Keratinocyte (primary cell): ENCODE data around the gene GPR157. TPM values are rescaled to one million over a fixed set of nuclear protein-coding genes. Genes with fewer than 3 reads are reported as not detected.

Experiments used
- DNase-seq: peaks from one replicate; pipeline ENCODE4 v3.0.0-alpha.2; 2011; ENCODE audit warnings: low read depth, missing footprints, low spot score
- FAIRE-seq: peaks from 2 replicates; lab custom pipeline; 2011; peaks lifted over from hg19 to GRCh38; lab: Jason Lieb, UNC
- H2AFZ ChIP-seq: 2 replicates; pipeline ENCODE4 v1.6.0; 2012; ENCODE audit warnings: low read length, control low read depth, inconsistent platforms; ENCODE audit not compliant: control insufficient read depth
- H3K27ac ChIP-seq: 2 replicates; pipeline ENCODE4 v1.5.1; 2011; ENCODE audit warnings: low read length; ENCODE audit not compliant: control insufficient read depth, insufficient read depth
- H3K27me3 ChIP-seq: 3 replicates; pipeline ENCODE4 v1.6.0; 2011; ENCODE audit warnings: low read length; ENCODE audit not compliant: control insufficient read depth, insufficient read depth; ENCODE audit errors: extremely low read depth
- H3K36me3 ChIP-seq, 2 experiments: 2 replicates in 1 of 2; 3 replicates in 1 of 2; pipeline ENCODE4 v1.5.1; 2011; ENCODE audit warnings: low read length in 2 of 2, mild to moderate bottlenecking in 1 of 2; ENCODE audit not compliant: control insufficient read depth in 2 of 2, insufficient read depth in 2 of 2; ENCODE audit errors: extremely low read depth in 1 of 2
- H3K4me1 ChIP-seq: 3 replicates; pipeline ENCODE4 v1.5.1; 2011; ENCODE audit warnings: low read length; ENCODE audit not compliant: control insufficient read depth, insufficient read depth; ENCODE audit errors: extremely low read depth
- H3K4me2 ChIP-seq: 3 replicates; pipeline ENCODE4 v1.6.0; 2011; ENCODE audit warnings: low read depth, low read length; ENCODE audit not compliant: control insufficient read depth, insufficient read depth; ENCODE audit errors: extremely low read depth
- H3K4me3 ChIP-seq, 3 experiments: fragments of 200-600 bp in 1 of 3; sonication (generic) in 1 of 3; 2 replicates in 2 of 3; 3 replicates in 1 of 3; pipeline ENCODE4 v1.5.1; 2011 to 2016; ENCODE audit warnings: low read length in 3 of 3, mild to moderate bottlenecking in 3 of 3, control low read depth in 2 of 3, inconsistent platforms in 1 of 3, low read depth in 1 of 3, mixed read lengths in 1 of 3, mixed run types in 1 of 3, moderate library complexity in 1 of 3; ENCODE audit not compliant: control insufficient read depth in 2 of 3, insufficient read depth in 2 of 3; ENCODE audit errors: extremely low read depth in 1 of 3
- H3K79me2 ChIP-seq: 2 replicates; pipeline ENCODE4 v1.6.0; 2012; ENCODE audit warnings: low read length; ENCODE audit not compliant: control insufficient read depth, insufficient read depth
- H3K9ac ChIP-seq: 3 replicates; pipeline ENCODE4 v1.6.0; 2011; ENCODE audit warnings: low read length; ENCODE audit not compliant: control insufficient read depth, insufficient read depth; ENCODE audit errors: extremely low read depth
- H3K9me1 ChIP-seq: 3 replicates; pipeline ENCODE4 v1.6.0; 2011; ENCODE audit warnings: low read length; ENCODE audit not compliant: control insufficient read depth, insufficient read depth; ENCODE audit errors: extremely low read depth
- H3K9me3 ChIP-seq: 2 replicates; pipeline ENCODE4 v1.5.1; 2012; ENCODE audit warnings: low read depth, low read length; ENCODE audit not compliant: control insufficient read depth
- H4K20me1 ChIP-seq: 3 replicates; pipeline ENCODE4 v1.6.0; 2011; ENCODE audit warnings: low read length; ENCODE audit not compliant: control insufficient read depth, insufficient read depth; ENCODE audit errors: extremely low read depth
- CTCF ChIP-seq, 3 experiments: IDR thresholded peaks in 1 of 3; conservative IDR thresholded peaks in 1 of 3; optimal IDR thresholded peaks in 1 of 3; 2 replicates in 2 of 3; 3 replicates in 1 of 3; pipeline versions ENCODE3 to v1.5.1; 2011; ENCODE audit warnings: low read length in 3 of 3, mild to moderate bottlenecking in 3 of 3, moderate library complexity in 2 of 3, control low read depth in 1 of 3, inconsistent platforms in 1 of 3; ENCODE audit not compliant: insufficient read depth in 2 of 3; ENCODE audit errors: extremely low read depth in 1 of 3
- EZH2 ChIP-seq: IDR thresholded peaks from one replicate; pipeline ENCODE4 v1.6.1; 2012; ENCODE audit warnings: inconsistent platforms, mild to moderate bottlenecking, low read length, moderate library complexity
- dilution Hi-C: fragments of 300-500 bp; cut with MboI; formaldehyde crosslinking; loops from one replicate; pipeline ENCODE4 v1.7.0; 2020; ENCODE audit warnings: low sequenced_read_pairs; ENCODE audit not compliant: extremely low pct_ligation_motif_present
- polyA plus RNA-seq, 5 experiments: library from polyadenylated mRNA; depleted of rRNA in 3 of 5; stranded (reverse) in 3 of 5; stranded (forward) in 1 of 5; unstranded in 1 of 5; fragments of >200 nt; gene quantifications; 1 replicate in 1 of 5; 2 replicates in 3 of 5; 3 replicates in 1 of 5; pipeline versions ENCODE4 v1.2.1 to v1.2.3, GENCODE V29; 2011 to 2012; ENCODE audit warnings: missing spikeins in 2 of 5, low read depth in 1 of 5, low replicate concordance in 1 of 5

GPR157 gene
- polyA plus RNA-seq, 1 donor (not counting 4 experiments of a cell fraction or from before 2014, with no cell fraction given): 6.5 TPM

DNA sequence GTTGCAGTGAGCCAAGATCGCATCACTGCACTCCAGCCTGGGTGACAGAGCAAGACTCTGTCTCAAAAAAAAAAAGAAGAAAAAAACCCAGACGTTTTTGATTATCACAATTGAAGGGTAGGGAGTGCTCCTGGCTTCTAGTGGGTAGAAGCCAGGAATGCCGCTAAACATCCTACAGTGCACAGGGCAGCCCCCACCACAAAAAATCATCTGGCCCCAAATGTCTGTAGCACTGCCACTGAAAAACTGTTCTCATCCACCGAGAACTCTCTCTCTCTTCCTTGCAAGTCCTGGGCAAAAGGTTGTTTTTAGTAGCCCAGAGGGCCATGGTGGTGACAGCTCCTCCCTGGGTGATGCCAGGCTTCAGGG is 35.6 kb upstream of the GPR157 start:
- dilution Hi-C loops: no loop called here
- no peak for FAIRE-seq
- Histone ChIP-seq H3K9me3 (no peaks in the 10 kb centered on the region), H3K9me1 (peaks cover 5% of the 10 kb centered on the region), H3K27ac (peak overlapping the region; percentile 19), H4K20me1 (peaks cover 19% of the 10 kb centered on the region), H3K79me2 (peaks cover 71% of the 10 kb centered on the region), H3K27me3 (no peaks in the 10 kb centered on the region), H3K4me3 (no peak overlapping the region), H2AFZ (no peak overlapping the region), H3K4me1 (peaks cover 24% of the 10 kb centered on the region), H3K9ac (no peak overlapping the region), H3K36me3 (no peaks in the 10 kb centered on the region), H3K4me2 (no peak overlapping the region)
- no peak for DNase-seq
- TF ChIP-seq CTCF (optimal IDR thresholded peaks at IDR 0.05 in 1 of 3, IDR thresholded peaks at IDR 0.05 in 1 of 3, conservative IDR thresholded peaks at IDR 0.05 in 1 of 3; ENCODE audit: extremely low read depth in 1 of 3, insufficient read depth in 2 of 3, low read length in 3 of 3): no peak
- TF ChIP-seq EZH2: no peak

GRCh38 chr1:9161963-9162362 is 33.1 kb upstream of the GPR157 start:
- H3K9ac ChIP-seq: no peak overlapping the region
- H3K79me2 ChIP-seq: peaks cover 77% of the 10 kb centered on the region
- peaks cover 6% of the 10 kb centered on the region for H3K9me1 ChIP-seq
- no peak overlapping the region for H3K4me2 ChIP-seq
- no peak for TF ChIP-seq EZH2
- TF ChIP-seq CTCF (optimal IDR thresholded peaks at IDR 0.05 in 1 of 3, IDR thresholded peaks at IDR 0.05 in 1 of 3, conservative IDR thresholded peaks at IDR 0.05 in 1 of 3; ENCODE audit: extremely low read depth in 1 of 3, insufficient read depth in 2 of 3, low read length in 3 of 3): no peak
- H3K9me3 ChIP-seq: no peaks in the 10 kb centered on the region
- peaks cover 24% of the 10 kb centered on the region for H3K4me1 ChIP-seq
- FAIRE-seq (no peak), DNase-seq (no peak)
- no peaks in the 10 kb centered on the region for H3K27me3 ChIP-seq
- peak overlapping the region; percentile 25 for H3K27ac ChIP-seq
- peaks cover 22% of the 10 kb centered on the region for H4K20me1 ChIP-seq
- H3K4me3 ChIP-seq: no peak overlapping the region
- dilution Hi-C loops: no loop called here
- no peak overlapping the region for H2AFZ ChIP-seq
- no peaks in the 10 kb centered on the region for H3K36me3 ChIP-seq
